Psoas muscle (tissue), 8 donors: Measurements from ENCODE around the gene DYTN. TPM values are rescaled to one million over a fixed set of nuclear protein-coding genes. Genes with fewer than 3 reads are reported as not detected.

ENCODE experiments used
- ATAC-seq, 4 donors: fragments of 200-7000 bp; cut with Tn5 transposase; one replicate each; pipeline ENCODE4 v1.9.1; 2020; ENCODE audit warnings: moderate library complexity in 3 of 4, mild to moderate bottlenecking in 2 of 4
- DNase-seq, 2 donors: peaks; one replicate each; pipeline ENCODE4 v3.0.0-alpha.2; 2020
- H3K27ac ChIP-seq: fragments of 200-600 bp; one replicate; pipeline ENCODE4 v1.8.0; 2022
- H3K27me3 ChIP-seq, 3 donors: fragments of 200-600 bp in 1 of 3; one replicate each; pipeline versions ENCODE4 v1.6.1 to v1.8.0; 2013 to 2022; ENCODE audit warnings: low read length in 2 of 3, mild to moderate bottlenecking in 2 of 3, moderate library complexity in 1 of 3; ENCODE audit not compliant: insufficient read depth in 3 of 3
- H3K36me3 ChIP-seq, 2 donors: fragments of 200-600 bp in 1 of 2; one replicate each; pipeline versions ENCODE4 v1.6.1 to v1.8.0; 2013 to 2022; ENCODE audit warnings: low read depth in 1 of 2, mild to moderate bottlenecking in 1 of 2, moderate library complexity in 1 of 2; ENCODE audit not compliant: insufficient read depth in 1 of 2
- H3K4me1 ChIP-seq: fragments of 200-600 bp; one replicate; pipeline ENCODE4 v1.8.0; 2022
- H3K4me3 ChIP-seq: fragments of 200-600 bp; one replicate; pipeline ENCODE4 v1.8.0; 2022; ENCODE audit warnings: mild to moderate bottlenecking
- H3K9me3 ChIP-seq: fragments of 200-600 bp; one replicate; pipeline ENCODE4 v1.8.0; 2022
- CTCF ChIP-seq: fragments of 200-600 bp; IDR thresholded peaks from one replicate; pipeline ENCODE4 v1.8.0; 2022; ENCODE audit warnings: antibody characterized with exemption
- WGBS, 3 donors: extraction: QIAGEN DNeasy Blood & Tissue Kit; methylation state at CpG; one replicate each; pipeline versions ENCODE4 v1.1.6 to v1.1.7; 2013; 5-methylcytosine and 5-hydroxymethylcytosine counted together
- intact Hi-C, 2 donors: fragments of 100-400 bp; cut with DNase I; formaldehyde crosslinking; loops; one replicate each; pipeline versions ENCODE4 v1.11.0 to v1.14.2; 2022
- polyA plus RNA-seq, 3 donors: library from polyadenylated mRNA; stranded (reverse); fragments of 200-250 nt; gene quantifications; one replicate each; pipeline ENCODE4 v1.2.3, GENCODE V29; 2013
- total RNA-seq, 4 donors: library from RNA; stranded (reverse); fragmentation: NEBNext Ultra II Directional in 2 of 4; extraction: Animal tissue kit (Norgen Biotek cat#: 25700) in 2 of 4; gene quantifications; one replicate each; pipeline versions ENCODE4 v1.2.1 to v1.2.4, GENCODE V29; 2021 to 2023
- donor health status: healthy with polysubstance abuse.
- donor health status: DM: no; HTN: no; CAD: no; lungs with moderate emphysema.
- donor health status: Bipolar disorder and iron deficiency.
- donor health status: healthy.
- donor health status: DM: yes; HTN: yes; CAD: no.
- donor health status: DM: no; HTN: no; CAD: no.
- donor health status: DM: no; HTN: no; CAD: no.
- donor health status: DM: yes; HTN: yes; CAD: no.

The DYTN gene
- total and polyA plus RNA-seq, 7 donors = not detected

DNA sequence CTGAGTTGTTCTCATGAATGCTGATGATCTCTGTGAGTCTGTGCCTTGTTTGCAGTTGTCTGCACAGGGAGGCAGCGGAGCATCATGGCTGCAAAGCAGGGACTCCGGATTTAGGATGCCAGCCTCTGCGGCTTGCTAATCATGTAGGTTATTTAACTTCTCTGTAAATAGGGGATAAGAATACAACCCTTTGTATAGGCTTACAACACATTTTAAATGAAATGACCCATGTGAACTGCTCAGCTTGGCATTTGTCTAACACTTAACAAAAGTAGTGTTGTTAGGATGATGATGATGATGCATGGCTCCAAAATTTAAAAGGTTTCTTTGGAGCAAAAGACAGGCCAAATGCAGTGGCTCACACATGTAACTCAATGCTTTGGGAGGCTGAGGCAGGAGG lies 19.4 kb downstream of the DYTN start:
- H3K4me1 ChIP-seq = no peaks in the 10 kb centered on the region
- no peaks in the 10 kb centered on the region for H3K36me3 ChIP-seq
- 87 to 95% (median 91%) methylated on average over 3 of the region's 3 CpGs for WGBS, 3 donors
- H3K27me3 ChIP-seq = peaks cover 0 to 4% (median 4%) of the 10 kb centered on the region in 3 donors
- ATAC-seq (no peak), DNase-seq (no peak)
- no peak overlapping the region for H3K4me3 ChIP-seq
- TF ChIP-seq CTCF = no peak
- H3K27ac ChIP-seq = no peak overlapping the region
- intact Hi-C loops = loop anchor here in 1 of 2 donors (10.0 kb wide), 1 partner anchor 1366 kb away; no protein-coding TSS in a partner anchor
- no peaks in the 10 kb centered on the region for H3K9me3 ChIP-seq

DNA sequence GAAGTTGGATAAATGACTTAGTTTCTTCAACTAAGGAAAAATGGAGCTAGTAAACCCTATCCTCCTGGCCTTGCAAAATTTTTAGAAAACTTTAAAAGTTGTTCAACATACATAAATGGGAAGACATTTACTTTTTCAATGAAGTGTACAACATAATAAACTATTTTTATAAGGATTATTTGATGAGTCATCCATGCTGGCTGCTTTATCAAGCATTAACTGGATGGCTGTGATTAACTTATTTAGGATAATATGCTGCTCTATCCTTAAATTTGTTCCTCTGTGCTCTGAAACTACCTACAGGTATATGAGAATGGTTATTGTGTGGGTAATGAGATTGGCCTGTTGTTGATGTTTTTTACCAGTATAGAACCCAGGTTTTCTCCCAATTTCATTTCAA lies 21.3 kb downstream of the DYTN start:
- intact Hi-C loops = loop anchor here in 1 of 2 donors (10.0 kb wide), 1 partner anchor 1368 kb away; no protein-coding TSS in a partner anchor
- ATAC-seq (no peak), DNase-seq (no peak)
- H3K36me3 ChIP-seq = no peaks in the 10 kb centered on the region
- H3K4me3 ChIP-seq = no peak overlapping the region
- no peaks in the 10 kb centered on the region for H3K9me3 ChIP-seq
- H3K4me1 ChIP-seq = no peaks in the 10 kb centered on the region
- peaks cover 0 to 4% (median 2%) of the 10 kb centered on the region in 3 donors for H3K27me3 ChIP-seq
- H3K27ac ChIP-seq = no peak overlapping the region
- TF ChIP-seq CTCF = no peak

DNA sequence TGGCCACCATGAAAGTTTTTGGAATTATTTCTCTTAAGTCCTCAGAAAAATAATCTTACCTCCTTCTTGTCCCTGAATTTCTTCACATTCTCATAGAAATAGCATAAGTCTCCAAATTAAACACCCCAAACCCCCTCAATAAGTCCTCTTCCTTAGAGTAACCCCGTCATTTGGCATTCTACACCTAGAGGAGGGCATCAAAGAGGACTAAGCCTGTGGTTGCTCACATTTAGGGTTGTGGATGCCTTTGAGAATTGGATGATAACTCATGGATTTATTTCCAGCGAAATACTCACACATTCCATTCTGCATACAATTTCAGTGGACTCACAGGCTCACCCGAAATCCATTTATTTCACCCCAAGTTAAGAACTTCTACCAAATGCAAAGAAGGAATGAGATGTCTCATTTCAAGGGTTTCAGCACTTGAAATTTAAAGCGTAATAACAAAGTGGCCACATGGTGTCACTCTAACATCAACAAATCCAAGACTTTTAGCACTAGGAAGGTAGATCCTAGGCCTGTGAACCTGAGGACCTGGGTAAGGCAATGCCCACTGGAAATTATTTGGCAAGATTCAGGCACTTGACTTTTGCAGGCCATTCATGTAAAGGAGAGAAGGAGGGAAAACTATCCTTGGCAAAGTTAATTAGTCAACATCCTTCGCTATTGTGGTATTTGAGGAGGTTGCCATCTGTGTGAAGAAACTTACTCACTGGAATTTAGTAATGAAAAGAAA lies 24.6 kb downstream of the DYTN start:
- Histone ChIP-seq H3K27ac (no peak overlapping the region), H3K9me3 (no peaks in the 10 kb centered on the region), H3K27me3 (no peaks in the 10 kb centered on the region), H3K4me3 (no peak overlapping the region), H3K4me1 (no peaks in the 10 kb centered on the region), H3K36me3 (no peaks in the 10 kb centered on the region)
- TF ChIP-seq CTCF = peak; percentile 66
- intact Hi-C loops = loop anchor here (2.0 to 10.0 kb wide), 3 partner anchors 781 to 1371 kb away; no protein-coding TSS in a partner anchor
- 31 to 35% (median 32%) methylated on average over 5 of the region's 5 CpGs for WGBS, 3 donors
- ATAC-seq (peak; percentile 61 to 81 (median 62)), DNase-seq (no peak)

GRCh38 chr2:206692971-206693370 lies 25.2 kb downstream of the DYTN start:
- Histone ChIP-seq H3K4me3 (no peak overlapping the region), H3K27me3 (no peaks in the 10 kb centered on the region), H3K4me1 (no peaks in the 10 kb centered on the region), H3K9me3 (no peaks in the 10 kb centered on the region), H3K27ac (no peak overlapping the region), H3K36me3 (no peaks in the 10 kb centered on the region)
- no peak for ATAC-seq
- 73 to 80% (median 76%) methylated on average over 7 of the region's 7 CpGs for WGBS, 3 donors
- intact Hi-C loops = loop anchor here (2.0 to 10.0 kb wide), 3 partner anchors 782 to 1372 kb away; no protein-coding TSS in a partner anchor
- TF ChIP-seq CTCF = no peak
- DNase-seq = no peak

GRCh38 chr2:206688990-206689389 lies 29.2 kb downstream of the DYTN start:
- TF ChIP-seq CTCF = no peak
- ATAC-seq (no peak), DNase-seq (no peak)
- Histone ChIP-seq H3K36me3 (no peaks in the 10 kb centered on the region), H3K27me3 (no peaks in the 10 kb centered on the region), H3K4me3 (no peak overlapping the region), H3K27ac (no peak overlapping the region), H3K9me3 (no peaks in the 10 kb centered on the region), H3K4me1 (no peaks in the 10 kb centered on the region)
- intact Hi-C loops = no loop called here
- WGBS, 3 donors = 67 to 75% (median 69%) methylated on average over 1 of the region's 1 CpG
